K562 (cell line): Measurements from ENCODE around the gene PHF21B. TPM values are rescaled to one million over a fixed set of nuclear protein-coding genes. Genes with fewer than 3 reads are reported as not detected.
"Not testable (repeated sequence)": the region's sequence is repeated elsewhere in the genome, so short reads cannot be mapped to it uniquely, and the experiment has no call there.

Experiments used
- ATAC-seq: fragments of 200-7000 bp; cut with Tn5 transposase; 3 replicates; pipeline ENCODE4 v1.9.1; 2020; ENCODE audit warnings: moderate library complexity
- BruUV-seq: library from RNA; stranded (reverse); fragments of 400-500 nt; replicated peaks from 2 replicates; lab custom pipeline; 2021; lab: Mats Ljungman, UMichigan
- CTCF ChIA-PET: fragments of 300-600 bp; formaldehyde crosslinking; extraction: SDS; loops from one replicate; lab custom pipeline; 2021; ENCODE audit warnings: low intra/inter-chr PET ratio; lab: Yijun Ruan, JAX
- POLR2A ChIA-PET: fragments of 300-600, 350-650 bp; sonication (Branson Sonifier 250); formaldehyde crosslinking; extraction: SDS; loops from one replicate; lab custom pipeline; 2021; ENCODE audit warnings: antibody characterized with exemption, inconsistent platforms; lab: Yijun Ruan, JAX
- DNase-seq, 4 experiments: peaks; one replicate each; pipeline versions ENCODE4 v3.0.0 to v3.0.0-alpha.2; 2011 to 2018; ENCODE audit warnings: low spot score in 3 of 4, mixed read lengths in 3 of 4; ENCODE audit errors: extremely low read depth in 1 of 4
- FAIRE-seq: peaks from 2 replicates; lab custom pipeline; 2011; peaks lifted over from hg19 to GRCh38; lab: Jason Lieb, UNC
- H2AFZ ChIP-seq: 2 replicates; pipeline ENCODE4 v1.6.0; 2011; ENCODE audit warnings: low read depth, low read length, control low read depth, inconsistent platforms
- H3K27ac ChIP-seq: fragments of 200-600 bp; 3 replicates; pipeline ENCODE4 v1.8.0; 2011; ENCODE audit warnings: low read depth, mild to moderate bottlenecking, control low read depth, inconsistent platforms, low read length, moderate library complexity, mixed read lengths; ENCODE audit errors: extremely low read depth
- H3K27me3 ChIP-seq, 2 experiments: fragments of 300-600 bp in 1 of 2; 2 replicates in 1 of 2; 3 replicates in 1 of 2; pipeline versions ENCODE4 v1.6.0 to v1.8.0; 2011; ENCODE audit warnings: inconsistent platforms in 2 of 2, low read length in 2 of 2, mild to moderate bottlenecking in 1 of 2, mixed read lengths in 1 of 2, moderate library complexity in 1 of 2; ENCODE audit not compliant: control insufficient read depth in 2 of 2, insufficient read depth in 2 of 2
- H3K36me3 ChIP-seq: fragments of 300-600 bp; 3 replicates; pipeline ENCODE4 v1.8.0; 2011; ENCODE audit warnings: mild to moderate bottlenecking, low read length, inconsistent platforms; ENCODE audit not compliant: control insufficient read depth, insufficient read depth
- H3K4me1 ChIP-seq, 2 experiments: fragments of 200-600 bp in 1 of 2; replicated peaks in 1 of 2; 2 replicates in 1 of 2; 3 replicates in 1 of 2; pipeline versions ENCODE4 v1.5.1 to v1.8.0; 2011; ENCODE audit warnings: inconsistent platforms in 2 of 2, low read length in 2 of 2, mild to moderate bottlenecking in 1 of 2, mixed read lengths in 1 of 2, moderate library complexity in 1 of 2; ENCODE audit not compliant: control insufficient read depth in 2 of 2, insufficient read depth in 2 of 2
- H3K4me2 ChIP-seq: 2 replicates; pipeline ENCODE4 v1.6.1; 2011; ENCODE audit warnings: low read length, control low read depth, inconsistent platforms, mixed read lengths; ENCODE audit not compliant: insufficient read depth
- H3K4me3 ChIP-seq: fragments of 200-600 bp; sonication (generic), shearing (Covaris generic); 2 replicates; pipeline ENCODE4 v1.5.1; 2016; ENCODE audit warnings: control low read depth, inconsistent platforms
- H3K79me2 ChIP-seq: fragments of 200-600 bp; 3 replicates; pipeline ENCODE4 v1.8.0; 2011; ENCODE audit warnings: low read length, inconsistent platforms; ENCODE audit not compliant: control insufficient read depth, insufficient read depth
- H3K9ac ChIP-seq, 2 experiments: 2 replicates each; pipeline versions ENCODE4 v1.6.0 to v1.6.1; 2011; ENCODE audit warnings: low read depth in 2 of 2, low read length in 2 of 2, control low read depth in 1 of 2, inconsistent platforms in 1 of 2, mild to moderate bottlenecking in 1 of 2, mixed read lengths in 1 of 2; ENCODE audit not compliant: insufficient read depth in 1 of 2
- H3K9me1 ChIP-seq: one replicate; pipeline ENCODE4 v1.6.0; 2011; ENCODE audit warnings: inconsistent platforms, mild to moderate bottlenecking, low read length, moderate library complexity; ENCODE audit not compliant: control insufficient read depth, insufficient read depth
- H3K9me3 ChIP-seq: replicated peaks from 2 replicates; pipeline ENCODE4 v1.5.1; 2011; ENCODE audit warnings: low read depth, low read length, inconsistent platforms; ENCODE audit not compliant: control insufficient read depth, insufficient read depth
- H4K20me1 ChIP-seq: replicated peaks from 2 replicates; pipeline ENCODE4 v1.6.1; 2011; ENCODE audit warnings: low read length, inconsistent platforms, mixed read lengths; ENCODE audit not compliant: control insufficient read depth, insufficient read depth
- WGBS: fragments of 100-300 bp; shearing (Covaris generic); methylation state at CpG from one replicate; pipeline ENCODE4 v1.1.6; 2016; ENCODE audit warnings: low coverage, mixed read lengths; ENCODE audit not compliant: insufficient coverage; ENCODE audit errors: missing lambda C conversion rate; 5-methylcytosine and 5-hydroxymethylcytosine counted together
- in situ Hi-C: fragments of 300-500 bp; cut with MboI; formaldehyde crosslinking; loops from 4 replicates; pipeline ENCODE4 v1.15.0; 2018; ENCODE audit warnings: inconsistent platforms, mixed read lengths
- intact Hi-C: fragments of 100-400 bp; cut with micrococcal nuclease; formaldehyde crosslinking; loops from 2 replicates; pipeline ENCODE4 v1.14.2; 2022
- polyA plus RNA-seq, 8 experiments: library from polyadenylated mRNA; depleted of rRNA in 4 of 8; stranded (reverse) in 5 of 8; unstranded in 3 of 8; fragments of >200 nt; fragmentation: Nextera tagmentation in 2 of 8; fragmentation: Illumina TruSeq in 1 of 8; extraction: Ambion mirVana in 2 of 8; extraction: Trizol in 1 of 8; gene quantifications; 2 replicates each; pipeline versions ENCODE4 v1.2.1 to v1.2.3, GENCODE V29; 2011 to 2014; ENCODE audit warnings: inconsistent platforms in 1 of 8, missing spikeins in 1 of 8
- total RNA-seq, 7 experiments: library from RNA; depleted of rRNA in 6 of 7; stranded (reverse); fragments of >200 nt in 6 of 7; fragmentation: Illumina TruSeq in 2 of 7; extraction: Trizol in 2 of 7; gene quantifications; 2 replicates each; pipeline versions ENCODE4 v1.2.1 to v1.2.3, GENCODE V29; 2011 to 2021; ENCODE audit warnings: low replicate concordance in 1 of 7

Gene PHF21B
- total and polyA plus RNA-seq, 9 of the 15 experiments (the other 6 are each of a cell fraction or from before 2014, with no cell fraction given), result 0.04 TPM; not detected in 8

DNA sequence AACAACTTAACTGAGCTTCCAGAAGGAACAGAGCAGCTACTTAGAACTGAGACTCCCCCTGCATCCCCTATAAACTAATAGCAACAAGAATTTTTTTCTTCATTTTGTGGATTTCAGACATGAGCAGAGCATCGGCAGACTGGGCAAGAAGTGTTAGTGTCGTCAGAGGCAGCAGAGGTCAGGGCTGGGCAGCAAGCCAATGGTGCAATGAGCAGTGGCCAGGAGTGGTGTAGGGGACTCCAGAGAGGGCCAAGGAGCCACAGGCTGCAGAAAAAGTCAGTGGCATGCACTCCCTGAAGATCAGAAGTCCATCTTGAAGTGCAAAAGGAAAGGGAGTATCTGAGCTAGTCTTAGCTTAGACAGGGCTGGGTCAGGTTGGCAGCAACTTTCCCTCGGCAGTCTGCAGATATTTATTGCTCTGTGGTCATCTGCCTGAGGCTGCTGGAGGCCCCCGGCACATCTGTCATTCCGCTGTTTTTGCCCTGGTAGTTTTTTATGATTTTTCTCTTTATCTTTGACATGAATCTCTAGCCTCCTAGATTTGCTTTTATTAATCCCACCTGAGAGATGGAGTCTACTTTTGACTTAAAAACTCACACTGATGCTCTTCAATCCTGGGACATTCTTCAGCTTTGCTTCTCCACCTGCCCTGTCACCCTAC lies 105.2 kb downstream of the PHF21B start:
- H4K20me1 ChIP-seq, H3K4me1 ChIP-seq, H3K27ac ChIP-seq, ATAC-seq, H3K4me2 ChIP-seq, H3K9ac ChIP-seq, intact Hi-C loops, H3K9me1 ChIP-seq, H2AFZ ChIP-seq, POLR2A ChIA-PET, BruUV-seq, H3K9me3 ChIP-seq, in situ Hi-C loops, H3K4me3 ChIP-seq, FAIRE-seq, CTCF ChIA-PET, DNase-seq, H3K79me2 ChIP-seq, H3K36me3 ChIP-seq: not testable (repeated sequence)
- H3K27me3 ChIP-seq, result peaks cover 7 to 19% of the 10 kb centered on the region in 2 experiments; a peak in 4 of 5 replicates
- WGBS, result 2% methylated on average over 3 of the region's 5 CpGs

DNA sequence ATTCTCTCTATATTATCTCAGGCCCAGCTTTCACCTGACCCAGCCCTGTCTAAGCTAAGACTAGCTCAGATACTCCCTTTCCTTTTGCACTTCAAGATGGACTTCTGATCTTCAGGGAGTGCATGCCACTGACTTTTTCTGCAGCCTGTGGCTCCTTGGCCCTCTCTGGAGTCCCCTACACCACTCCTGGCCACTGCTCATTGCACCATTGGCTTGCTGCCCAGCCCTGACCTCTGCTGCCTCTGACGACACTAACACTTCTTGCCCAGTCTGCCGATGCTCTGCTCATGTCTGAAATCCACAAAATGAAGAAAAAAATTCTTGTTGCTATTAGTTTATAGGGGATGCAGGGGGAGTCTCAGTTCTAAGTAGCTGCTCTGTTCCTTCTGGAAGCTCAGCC lies 106.6 kb downstream of the PHF21B start:
- DNase-seq, H3K9ac ChIP-seq, POLR2A ChIA-PET, H3K79me2 ChIP-seq, H3K4me2 ChIP-seq, H3K9me3 ChIP-seq, intact Hi-C loops, H3K4me3 ChIP-seq, H3K9me1 ChIP-seq, H3K27ac ChIP-seq, H3K4me1 ChIP-seq, in situ Hi-C loops, H2AFZ ChIP-seq, H4K20me1 ChIP-seq, BruUV-seq, H3K36me3 ChIP-seq, ATAC-seq, FAIRE-seq: not testable (repeated sequence)
- CTCF ChIA-PET, result interaction anchor here (0.5 kb wide), 1 partner anchor 532 kb away, joined by 4 read pairs; no protein-coding TSS in a partner anchor
- WGBS, result no CpG with 5 or more reads among the region's 2 CpGs
- H3K27me3 ChIP-seq, result peaks cover 7 to 19% of the 10 kb centered on the region in 2 experiments; a peak in 4 of 5 replicates
